WTC11 (cell line): Measurements from ENCODE around the gene STK17A.

Experiments used
- CTCF ChIP-seq: fragments of 200-600 bp; IDR thresholded peaks from 2 replicates; pipeline ENCODE4 v1.8.0; 2022; ENCODE audit warnings: antibody characterized with exemption
- ESRRA ChIP-seq: sonication (generic); formaldehyde crosslinking; IDR thresholded peaks from 2 replicates; pipeline ENCODE4 v1.8.1; 2022; ENCODE audit warnings: mild to moderate bottlenecking, missing genetic modification reagents, borderline replicate concordance
- SP1 ChIP-seq: sonication (generic); formaldehyde crosslinking; conservative IDR thresholded peaks from 2 replicates; pipeline ENCODE4 v1.8.1; 2022; ENCODE audit warnings: missing genetic modification reagents
- ZNF138 ChIP-seq: sonication (generic); formaldehyde crosslinking; conservative IDR thresholded peaks from 2 replicates; pipeline ENCODE4 v1.8.1; 2022; ENCODE audit warnings: mild to moderate bottlenecking, moderate library complexity, missing genetic modification reagents
- TF ChIP-seq, protein P1 (sequence below): sonication (generic); formaldehyde crosslinking; IDR thresholded peaks from 2 replicates; pipeline ENCODE4 v1.8.0; 2022; ENCODE audit warnings: mild to moderate bottlenecking, missing genetic modification reagents
- TF ChIP-seq, protein P2 (sequence below): sonication (generic); formaldehyde crosslinking; IDR thresholded peaks from 2 replicates; pipeline ENCODE4 v1.8.1; 2023; ENCODE audit warnings: mild to moderate bottlenecking, missing genetic modification reagents, moderate library complexity
- TF ChIP-seq, protein P3 (sequence below): fragments of 250-450 bp; sonication (Bioruptor Pico); IDR thresholded peaks from 2 replicates; pipeline ENCODE4 v1.9.0; 2021; ENCODE audit warnings: moderate library complexity, mild to moderate bottlenecking, inconsistent platforms, borderline replicate concordance

- TF ChIP-seq, protein P1, sequence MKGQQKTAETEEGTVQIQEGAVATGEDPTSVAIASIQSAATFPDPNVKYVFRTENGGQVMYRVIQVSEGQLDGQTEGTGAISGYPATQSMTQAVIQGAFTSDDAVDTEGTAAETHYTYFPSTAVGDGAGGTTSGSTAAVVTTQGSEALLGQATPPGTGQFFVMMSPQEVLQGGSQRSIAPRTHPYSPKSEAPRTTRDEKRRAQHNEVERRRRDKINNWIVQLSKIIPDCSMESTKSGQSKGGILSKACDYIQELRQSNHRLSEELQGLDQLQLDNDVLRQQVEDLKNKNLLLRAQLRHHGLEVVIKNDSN (CRISPR knock-in tag), result no peak
- TF ChIP-seq ZNF138, result no peak
- TF ChIP-seq ESRRA (CRISPR knock-in tag), result no peak
- no peak for TF ChIP-seq CTCF
- no peak for TF ChIP-seq SP1 (CRISPR knock-in tag)
- TF ChIP-seq, protein P2, sequence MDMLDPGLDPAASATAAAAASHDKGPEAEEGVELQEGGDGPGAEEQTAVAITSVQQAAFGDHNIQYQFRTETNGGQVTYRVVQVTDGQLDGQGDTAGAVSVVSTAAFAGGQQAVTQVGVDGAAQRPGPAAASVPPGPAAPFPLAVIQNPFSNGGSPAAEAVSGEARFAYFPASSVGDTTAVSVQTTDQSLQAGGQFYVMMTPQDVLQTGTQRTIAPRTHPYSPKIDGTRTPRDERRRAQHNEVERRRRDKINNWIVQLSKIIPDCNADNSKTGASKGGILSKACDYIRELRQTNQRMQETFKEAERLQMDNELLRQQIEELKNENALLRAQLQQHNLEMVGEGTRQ (CRISPR knock-in tag), result no peak
- TF ChIP-seq, protein P3, sequence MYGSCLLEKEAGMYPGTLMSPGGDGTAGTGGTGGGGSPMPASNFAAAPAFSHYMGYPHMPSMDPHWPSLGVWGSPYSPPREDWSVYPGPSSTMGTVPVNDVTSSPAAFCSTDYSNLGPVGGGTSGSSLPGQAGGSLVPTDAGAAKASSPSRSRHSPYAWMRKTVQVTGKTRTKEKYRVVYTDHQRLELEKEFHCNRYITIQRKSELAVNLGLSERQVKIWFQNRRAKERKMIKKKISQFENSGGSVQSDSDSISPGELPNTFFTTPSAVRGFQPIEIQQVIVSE, result no peak
Measured at GRCh38 chr7:43616977-43617376, 34.1 kb downstream of the STK17A start.
